Right atrium auricular region (tissue), 2 donors: Measurements from ENCODE around the gene MOB3A. TPM values are rescaled to one million over a fixed set of nuclear protein-coding genes. Genes with fewer than 3 reads are reported as not detected.
"Not testable (repeated sequence)": the region's sequence is repeated elsewhere in the genome, so short reads cannot be mapped to it uniquely, and the experiment has no call there.

ENCODE experiments used
- DNase-seq: peaks from one replicate; pipeline ENCODE4 v3.0.0-alpha.2; 2019; ENCODE audit warnings: low spot score
- H3K27ac ChIP-seq, 2 donors: fragments of 200-600 bp; sonication (generic); 1 replicate in 1 of 2; 2 replicates in 1 of 2; pipeline ENCODE4 v1.5.1; 2016 to 2019
- H3K27me3 ChIP-seq, 2 donors: fragments of 200-600 bp; sonication (generic); one replicate each; pipeline versions ENCODE4 v1.5.1 to v1.6.0; 2017 to 2019
- H3K36me3 ChIP-seq: fragments of 200-600 bp; sonication (generic); one replicate; pipeline ENCODE4 v1.5.1; 2016
- H3K4me1 ChIP-seq, 2 donors: fragments of 200-600 bp; sonication (generic); one replicate each; pipeline versions ENCODE4 v1.5.1 to v1.6.0; 2017 to 2019
- H3K4me3 ChIP-seq, 2 donors: fragments of 200-600 bp; sonication (generic); 1 replicate in 1 of 2; 2 replicates in 1 of 2; pipeline ENCODE4 v1.5.1; 2017 to 2019; ENCODE audit warnings: mild to moderate bottlenecking in 1 of 2, moderate library complexity in 1 of 2
- H3K9me3 ChIP-seq, 2 donors: fragments of 200-600 bp; sonication (generic); one replicate each; pipeline ENCODE4 v1.5.1; 2019
- CTCF ChIP-seq, 2 donors: fragments of 200-600 bp; sonication (generic); IDR thresholded peaks; one replicate each; pipeline ENCODE4 v1.5.1; 2019; ENCODE audit warnings: antibody characterized with exemption in 2 of 2
- total RNA-seq, 2 donors: library from RNA; depleted of rRNA; stranded (reverse); fragments of >200 nt; gene quantifications; one replicate each; pipeline ENCODE4 v1.1.0, GENCODE V29; 2016

The MOB3A gene
- total RNA-seq, 2 donors from 2014 or later: 19.7 to 29.4 TPM

- H3K9me3 ChIP-seq: no peaks in the 10 kb centered on the region
- TF ChIP-seq CTCF (IDR thresholded peaks at IDR 0.05): no peak
- H3K4me3 ChIP-seq: no peak overlapping the region
- H3K36me3 ChIP-seq: no peaks in the 10 kb centered on the region
- H3K27ac ChIP-seq: peak overlapping the region; percentile 28 to 62
- no peak for DNase-seq
- H3K27me3 ChIP-seq: no peaks in the 10 kb centered on the region
- H3K4me1 ChIP-seq: peaks cover 0 to 68% of the 10 kb centered on the region in 2 donors
Observed at GRCh38 chr19:2089727-2090053, 6.4 kb downstream of the MOB3A start.

- no peak for TF ChIP-seq CTCF (IDR thresholded peaks at IDR 0.05)
- Histone ChIP-seq H3K27ac (peak overlapping the region; percentile 28 to 62), H3K36me3 (no peaks in the 10 kb centered on the region), H3K9me3 (no peaks in the 10 kb centered on the region), H3K27me3 (no peaks in the 10 kb centered on the region), H3K4me1 (peaks cover 0 to 63% of the 10 kb centered on the region in 2 donors), H3K4me3 (no peak overlapping the region)
- no peak for DNase-seq
Observed at GRCh38 chr19:2089001-2089711, 7.0 kb downstream of the MOB3A start.

GRCh38 chr19:2087621-2088100 lies 8.5 kb downstream of the MOB3A start:
- DNase-seq: no peak
- peak overlapping the region; percentile 5 to 7 for H3K27ac ChIP-seq
- no peak for TF ChIP-seq CTCF (IDR thresholded peaks at IDR 0.05)
- H3K4me1 ChIP-seq: peaks cover 0 to 62% of the 10 kb centered on the region in 2 donors
- H3K4me3 ChIP-seq: no peak overlapping the region
- H3K27me3 ChIP-seq: no peaks in the 10 kb centered on the region
- no peaks in the 10 kb centered on the region for H3K36me3 ChIP-seq
- no peaks in the 10 kb centered on the region for H3K9me3 ChIP-seq

- Histone ChIP-seq H3K27ac (peak overlapping the region in 1 of 2 donors; percentile 7), H3K4me1 (peaks cover 0 to 57% of the 10 kb centered on the region in 2 donors)
- not testable (repeated sequence) for H3K36me3 ChIP-seq, H3K9me3 ChIP-seq, DNase-seq, H3K27me3 ChIP-seq, H3K4me3 ChIP-seq
Observed at GRCh38 chr19:2086695-2087620, 9.2 kb downstream of the MOB3A start.

DNA sequence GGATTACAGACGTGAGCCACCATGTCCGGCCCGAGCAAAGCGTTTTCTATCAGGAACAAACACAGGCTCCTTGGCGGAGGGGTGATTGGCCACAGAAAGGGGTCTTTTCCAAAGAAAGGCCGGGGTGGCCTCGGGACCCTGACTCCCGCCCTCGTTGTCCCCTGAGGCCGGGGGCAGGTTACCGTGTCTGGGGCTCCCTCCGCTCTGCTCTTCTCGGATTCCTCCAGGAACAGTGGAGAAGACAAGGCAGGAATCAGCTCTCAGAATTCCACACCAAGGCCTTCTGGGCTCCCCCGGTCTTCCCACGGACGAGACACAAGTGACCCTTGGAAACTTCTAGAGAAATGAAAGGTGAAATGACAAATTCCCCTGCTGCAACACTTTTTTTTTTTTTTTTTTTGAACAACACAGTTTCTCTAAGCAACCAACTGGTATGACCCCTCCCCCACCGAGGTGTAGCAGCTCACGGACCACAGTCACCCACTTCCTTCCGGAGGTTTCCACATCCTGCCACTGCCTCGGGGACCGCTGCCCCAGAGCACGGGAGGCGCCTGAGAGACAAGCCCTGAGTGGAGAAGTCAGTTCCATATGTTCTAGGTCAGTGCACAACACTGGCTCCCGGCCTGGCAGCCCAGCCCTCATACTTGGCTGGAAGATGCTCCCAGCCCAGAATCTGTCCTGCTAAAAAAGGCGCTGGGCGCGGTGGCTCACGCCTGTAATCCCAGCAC lies 11.0 kb downstream of the MOB3A start:
- Histone ChIP-seq H3K4me1 (peaks cover 0 to 41% of the 10 kb centered on the region in 2 donors), H3K27me3 (no peaks in the 10 kb centered on the region), H3K36me3 (no peaks in the 10 kb centered on the region), H3K27ac (peak overlapping the region; percentile 46 to 49), H3K9me3 (no peaks in the 10 kb centered on the region), H3K4me3 (peak overlapping the region in 1 of 2 donors; percentile 11)
- DNase-seq: peak; percentile 76
- TF ChIP-seq CTCF (IDR thresholded peaks at IDR 0.05): no peak
